Measurements from ENCODE around the gene RB1.
"Not testable (repeated sequence)": the region's sequence is repeated elsewhere in the genome, so short reads cannot be mapped to it uniquely, and the experiment has no call there.

Gene RB1

DNA sequence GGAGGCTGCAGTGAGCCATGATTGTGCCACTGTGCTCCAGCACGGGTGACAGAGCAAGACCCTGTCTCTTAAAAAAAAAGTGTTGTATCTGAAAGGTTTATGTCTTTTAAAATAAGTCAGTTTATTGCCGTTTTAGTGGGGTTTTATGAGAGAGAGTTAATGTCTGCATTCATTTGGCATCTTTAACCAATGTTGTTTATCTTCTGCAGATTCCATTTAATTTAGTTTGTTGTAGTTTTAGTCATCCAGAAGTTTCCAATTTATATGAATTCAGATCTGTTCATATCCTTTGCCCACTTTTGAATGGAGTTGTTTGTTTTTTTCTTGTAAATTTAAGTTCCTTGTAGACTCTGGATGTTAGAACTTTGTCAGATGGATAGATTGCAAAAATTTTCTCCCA, 146.1 kb downstream of the RB1 start:
- no peak for DNase-seq (ENCODE audit: low spot score)

DNA sequence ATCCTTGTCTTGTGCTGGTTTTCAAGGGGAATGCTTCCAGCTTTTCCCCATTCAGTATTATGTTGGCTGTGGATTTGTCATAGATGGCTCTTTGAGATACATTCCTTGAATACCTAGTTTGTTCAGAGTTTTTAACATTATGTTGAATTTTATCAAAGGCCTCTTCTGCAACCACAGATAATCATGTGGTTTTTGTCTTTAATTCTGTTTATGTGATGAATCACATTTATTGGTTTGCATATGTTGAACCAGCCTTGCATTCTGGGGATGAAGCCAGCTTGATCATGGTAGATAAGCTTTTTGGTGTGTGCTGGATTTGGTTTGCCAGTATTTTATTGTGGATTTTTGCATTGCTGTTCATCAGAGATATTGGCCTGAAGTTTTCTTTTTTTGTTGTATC, 147.6 kb downstream of the RB1 start:
- not testable (repeated sequence) for DNase-seq (ENCODE audit: low spot score)

DNA sequence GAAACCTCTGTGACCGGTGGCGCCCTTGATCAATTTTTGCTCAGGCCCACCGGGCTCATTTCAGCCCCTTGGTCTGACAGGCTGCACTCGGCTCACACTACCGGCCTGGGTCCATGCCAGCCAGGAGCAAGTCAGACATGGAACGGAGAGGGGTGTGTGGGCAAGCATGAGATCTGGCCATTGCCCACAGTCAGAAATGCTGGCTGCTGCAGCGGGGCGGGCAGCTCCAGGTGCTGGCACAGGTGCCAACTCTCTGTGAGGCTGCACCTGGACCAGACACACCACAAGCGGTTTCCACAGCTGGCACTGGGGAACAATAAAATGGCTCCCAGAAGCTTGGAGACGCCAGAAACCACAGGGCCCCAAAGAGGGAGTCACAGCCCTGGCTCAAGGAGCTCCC, 153.0 kb downstream of the RB1 start:
- no peak for DNase-seq (ENCODE audit: low spot score)

DNA sequence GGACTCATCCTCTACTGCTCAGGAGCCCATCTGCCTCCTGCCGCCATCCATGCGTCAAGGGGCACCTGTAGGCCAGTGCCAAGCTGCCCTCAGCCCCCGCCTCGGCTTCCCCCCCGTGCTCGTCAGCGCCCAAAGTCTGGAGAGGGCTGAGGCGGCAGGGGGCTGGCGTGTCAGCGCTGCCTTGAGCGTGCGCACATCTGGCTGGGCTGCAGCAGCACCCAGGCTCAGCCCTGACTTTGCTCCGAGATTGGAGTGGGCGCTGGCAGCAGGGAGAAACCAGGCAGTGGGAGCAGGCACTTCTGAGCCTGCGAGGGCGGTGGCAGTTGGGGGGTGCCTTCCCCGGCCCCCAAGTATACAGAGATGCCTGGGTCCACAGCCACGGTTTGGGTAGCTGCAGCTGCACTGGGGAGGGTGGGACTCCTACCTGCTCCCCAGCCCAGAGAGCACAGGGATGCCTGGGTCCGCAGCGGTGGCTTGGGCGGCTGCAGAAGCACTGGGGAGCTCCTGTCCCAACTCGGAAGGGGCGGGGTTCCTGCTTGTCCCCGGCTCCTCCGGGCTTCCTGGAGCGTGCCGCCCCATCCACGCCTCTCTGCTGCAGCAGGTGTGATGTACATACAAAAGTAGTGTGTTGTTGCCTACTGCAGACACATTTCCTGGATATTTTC, 154.2 kb downstream of the RB1 start:
- DNase-seq (ENCODE audit: low spot score), result no peak

DNA sequence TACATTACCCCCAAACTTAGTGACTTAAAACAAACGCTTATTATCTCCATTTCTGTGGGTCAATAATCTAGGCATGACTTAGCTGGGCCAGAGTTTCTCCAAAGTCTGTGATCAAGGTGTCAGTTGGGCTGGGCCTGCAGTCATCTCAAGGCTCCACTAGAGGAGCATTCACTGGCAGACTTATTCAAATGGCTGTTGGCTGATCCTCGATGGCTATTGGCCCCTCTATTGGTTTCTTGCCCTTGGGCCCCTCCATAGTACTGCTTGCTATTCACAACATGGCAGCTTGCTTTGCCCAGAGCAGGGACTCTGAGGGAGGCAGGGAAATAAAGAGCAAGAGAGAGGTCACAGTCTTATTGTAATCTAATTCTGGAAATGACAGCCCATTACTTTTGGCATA, 171.7 kb downstream of the RB1 start:
- DNase-seq (ENCODE audit: low spot score), result no peak

DNA sequence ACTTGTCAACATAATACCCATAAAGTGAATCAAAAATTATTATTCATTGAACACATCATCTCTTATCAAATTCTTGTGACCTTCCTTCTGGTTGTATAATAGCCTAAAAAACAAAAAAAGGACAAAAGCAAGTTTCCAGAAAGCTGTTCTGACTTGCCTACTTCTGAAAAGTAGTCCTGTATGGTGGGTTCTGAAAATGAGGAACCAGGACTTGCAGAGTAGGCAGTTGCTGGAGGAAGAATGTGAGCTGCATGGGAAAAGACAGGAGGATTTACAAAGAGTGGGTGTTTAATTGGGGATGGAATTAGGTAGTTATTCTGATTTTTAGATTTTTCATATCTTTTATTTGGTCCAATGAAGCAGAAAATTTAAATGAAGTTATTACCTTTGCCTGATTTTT, 172.7 kb downstream of the RB1 start:
- no peak for DNase-seq (ENCODE audit: low spot score)

DNA sequence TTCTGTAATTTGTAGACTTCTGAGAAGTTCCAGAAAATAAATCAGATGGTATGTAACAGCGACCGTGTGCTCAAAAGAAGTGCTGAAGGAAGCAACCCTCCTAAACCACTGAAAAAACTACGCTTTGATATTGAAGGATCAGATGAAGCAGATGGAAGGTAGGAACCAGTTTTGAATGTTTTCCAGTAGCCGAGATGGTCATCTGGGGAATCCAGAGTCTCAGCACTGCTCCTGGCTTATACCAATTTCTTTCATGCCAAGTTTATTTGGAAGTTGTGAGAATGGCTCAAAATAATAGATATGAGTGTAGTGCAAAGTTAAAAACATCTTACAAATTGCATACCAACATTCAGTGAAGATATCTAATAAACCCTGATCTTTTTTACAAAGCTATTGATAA, 173.1 kb downstream of the RB1 start:
- DNase-seq (ENCODE audit: low spot score), result no peak

DNA sequence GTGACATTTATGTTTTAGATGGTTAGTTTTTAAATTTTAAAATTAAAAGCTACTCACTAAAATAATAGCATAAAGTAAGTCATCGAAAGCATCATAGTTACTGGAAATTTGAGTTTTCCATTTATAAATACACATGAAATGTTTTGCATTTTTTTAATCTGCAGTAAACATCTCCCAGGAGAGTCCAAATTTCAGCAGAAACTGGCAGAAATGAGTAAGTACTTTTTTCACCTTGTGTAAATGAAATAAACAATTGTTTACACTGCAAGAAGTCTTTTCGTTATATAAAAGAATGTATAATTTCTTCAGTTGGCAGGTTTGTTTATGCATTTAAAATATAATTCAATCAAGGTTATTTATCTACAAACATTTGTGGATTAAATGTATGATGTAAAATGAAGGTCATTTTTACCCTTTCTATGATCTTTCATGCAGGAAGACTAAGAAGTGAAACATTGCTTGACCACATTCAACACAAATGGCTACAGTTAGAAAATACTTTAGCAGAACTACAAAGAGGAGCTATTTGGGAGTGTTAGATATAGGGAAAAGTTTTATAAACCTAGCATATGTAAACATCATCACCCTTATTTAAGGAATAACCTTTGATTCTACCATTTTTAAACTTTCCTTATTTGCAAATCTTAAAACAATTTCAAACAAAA, 173.8 kb downstream of the RB1 start:
- no peak for DNase-seq (ENCODE audit: low spot score)

DNA sequence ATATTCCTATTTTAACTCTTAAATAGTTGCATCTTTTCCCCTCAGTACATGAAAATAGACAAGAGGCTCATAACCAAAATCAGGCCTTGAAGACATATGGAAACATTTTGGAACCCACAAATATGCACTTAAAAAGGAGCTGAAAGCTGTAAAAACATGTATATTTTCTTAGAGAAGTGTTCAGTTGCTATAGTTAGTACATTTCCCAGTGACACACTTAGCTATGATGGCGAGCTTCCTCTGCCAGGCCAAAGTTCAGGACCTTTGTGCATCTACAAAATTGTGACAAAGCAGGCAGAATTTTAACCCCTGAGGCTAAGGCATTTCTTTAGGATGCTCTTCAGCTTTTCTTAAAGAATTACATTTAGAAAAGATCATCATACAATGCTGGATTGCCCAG, 174.8 kb downstream of the RB1 start:
- DNase-seq (ENCODE audit: low spot score), result no peak

DNA sequence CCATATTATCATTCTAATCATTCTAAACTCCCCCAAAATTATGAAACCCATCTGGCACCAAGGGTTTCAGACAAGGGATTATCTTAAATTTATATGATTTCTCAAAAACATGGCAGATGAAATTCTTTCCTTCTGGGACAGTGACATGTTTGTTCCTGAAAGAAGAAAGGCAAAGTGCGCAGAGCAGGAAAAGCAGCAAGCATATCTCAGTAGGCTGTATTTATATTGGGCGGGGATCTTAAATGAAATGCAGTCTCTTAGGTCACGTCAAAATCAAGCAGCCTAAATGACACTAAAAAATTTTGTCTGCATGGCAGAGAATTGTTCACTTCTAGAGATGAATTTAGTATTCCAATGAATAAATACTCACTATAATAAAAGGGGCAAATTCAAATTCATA, 180.0 kb downstream of the RB1 start:
- no peak for DNase-seq (ENCODE audit: low spot score)

DNA sequence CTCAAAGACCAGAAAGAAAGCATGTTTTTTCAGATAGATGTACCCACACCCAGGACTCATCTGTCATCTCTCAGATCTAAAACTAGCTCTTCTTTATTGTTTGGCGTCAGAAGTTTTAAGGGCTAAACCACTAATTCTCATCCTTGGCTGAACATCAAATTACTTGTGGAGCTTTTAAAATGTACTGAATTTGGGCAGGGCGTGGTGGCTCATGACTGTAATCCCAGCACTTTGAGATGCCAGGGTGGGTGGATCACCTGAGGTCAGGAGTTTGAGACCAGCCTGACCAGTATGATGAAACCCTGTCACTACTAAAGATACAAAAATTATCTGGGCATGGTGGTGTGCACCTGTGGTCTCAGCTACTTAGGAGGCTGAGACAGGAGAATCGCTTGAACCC, 181.9 kb downstream of the RB1 start:
- DNase-seq (ENCODE audit: low spot score), result no peak

DNA sequence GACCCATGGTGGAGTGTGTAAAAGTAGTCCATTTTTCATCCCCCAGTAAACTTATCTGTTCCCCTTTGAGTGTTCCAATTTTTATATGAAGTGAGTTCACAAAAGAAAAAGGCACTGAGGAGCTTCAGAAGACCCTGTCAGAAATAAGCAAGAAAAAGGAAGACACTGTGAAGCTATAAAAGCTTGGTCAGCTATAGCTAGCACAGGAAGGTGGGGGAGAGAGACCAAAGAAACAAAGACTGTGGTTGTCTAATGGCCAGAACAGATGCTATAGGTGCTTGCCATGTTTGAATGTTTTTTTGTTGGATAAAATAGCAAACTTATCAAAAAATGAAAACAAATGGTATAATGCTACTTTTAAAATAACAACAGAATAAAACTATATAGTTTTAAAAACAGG, 182.8 kb downstream of the RB1 start:
- no peak for DNase-seq (ENCODE audit: low spot score)

DNA sequence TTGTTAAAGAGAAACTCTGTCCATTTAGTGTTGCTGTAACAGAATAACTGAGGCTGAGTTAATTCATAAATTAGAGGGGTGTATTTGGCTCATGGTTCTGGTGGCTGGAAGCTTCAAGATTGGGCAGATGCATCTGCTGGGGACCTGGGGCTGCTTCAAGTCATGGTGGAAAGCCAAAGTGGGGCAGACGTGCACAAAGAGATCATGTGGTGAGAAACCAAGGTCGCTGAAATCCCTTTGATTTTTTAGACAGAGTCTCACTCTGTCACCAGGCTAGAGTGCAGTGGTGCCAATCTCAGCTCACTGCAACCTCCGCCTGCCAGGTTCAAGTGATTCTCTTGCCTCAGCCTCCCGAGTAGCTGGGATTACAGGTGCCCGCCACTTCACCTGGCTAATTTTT, 183.3 kb downstream of the RB1 start:
- no peak for DNase-seq (ENCODE audit: low spot score)

DNA sequence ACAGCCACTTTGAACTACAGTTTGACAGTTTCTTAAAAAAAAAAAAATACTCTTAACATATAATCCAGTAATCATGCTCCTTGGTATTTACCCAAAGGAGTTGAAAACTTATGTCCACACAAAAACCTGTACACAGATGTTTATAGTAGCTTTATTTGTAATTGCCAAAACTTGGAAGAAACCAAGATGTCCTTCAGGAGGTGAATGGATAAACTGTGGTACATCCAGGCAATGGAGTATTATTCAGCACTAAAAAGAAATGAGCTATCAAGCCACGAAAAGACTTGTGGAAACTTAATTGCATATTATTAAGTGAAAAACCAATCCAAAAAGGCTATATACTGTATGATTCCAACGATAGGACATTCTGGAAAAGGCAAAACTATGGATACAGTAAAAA, 184.4 kb downstream of the RB1 start:
- DNase-seq (ENCODE audit: low spot score), result no peak

DNA sequence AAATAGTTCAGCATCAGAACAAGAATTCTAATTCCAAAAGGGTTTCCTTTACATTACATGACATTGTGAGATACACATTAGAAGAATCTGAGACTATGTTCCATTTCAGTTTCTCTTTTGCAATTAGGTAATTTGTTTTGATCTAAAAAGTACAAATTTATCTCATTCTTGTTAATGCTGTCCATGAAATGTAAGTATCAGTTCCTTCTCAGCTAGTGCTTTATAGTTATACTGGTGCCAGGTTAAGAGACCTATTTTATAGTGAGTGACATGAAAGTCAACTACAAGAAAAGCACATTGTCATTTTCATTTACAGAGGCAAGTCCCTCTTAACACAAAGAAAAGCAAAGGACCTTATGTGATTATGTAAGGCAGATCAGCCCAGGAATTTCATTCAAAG, 185.4 kb downstream of the RB1 start:
- no peak for DNase-seq (ENCODE audit: low spot score)

DNA sequence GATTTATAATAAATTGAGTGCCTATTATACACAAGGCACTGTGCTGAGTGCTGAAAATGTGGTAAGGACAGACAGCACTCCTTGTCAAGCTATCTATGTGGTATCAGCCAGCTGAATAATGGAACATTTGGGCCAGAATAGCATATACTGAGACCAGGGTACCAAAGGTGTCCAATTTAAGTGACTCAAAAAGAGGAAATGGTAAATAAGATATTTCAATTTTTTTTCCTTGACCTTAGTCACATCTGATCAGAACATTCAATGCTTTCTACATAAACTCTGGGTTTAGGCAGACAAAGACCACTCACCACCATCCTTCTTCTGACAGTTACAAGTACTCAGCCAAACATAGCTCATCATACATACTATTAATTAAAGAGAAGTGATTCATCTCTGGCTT, 186.1 kb downstream of the RB1 start:
- DNase-seq (ENCODE audit: low spot score), result no peak

DNA sequence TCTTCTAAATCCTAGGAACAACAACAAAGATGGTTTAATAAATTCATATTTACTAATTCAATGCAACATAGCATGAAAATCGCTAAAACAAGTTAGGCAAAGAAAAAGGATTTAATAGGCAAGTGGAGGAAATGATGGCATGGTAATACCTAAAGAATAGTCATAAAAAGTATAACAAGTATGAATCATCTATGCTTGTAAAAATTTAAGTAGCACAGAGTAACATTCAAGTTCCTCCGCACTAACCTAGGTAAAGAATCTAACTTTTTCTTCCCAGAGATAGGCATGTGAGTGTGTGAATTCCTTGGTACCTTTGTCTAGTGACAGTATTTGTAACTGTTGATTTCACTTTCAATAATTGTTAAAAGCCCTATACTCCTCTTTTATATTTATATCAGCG, 186.7 kb downstream of the RB1 start:
- no peak for DNase-seq (ENCODE audit: low spot score)

DNA sequence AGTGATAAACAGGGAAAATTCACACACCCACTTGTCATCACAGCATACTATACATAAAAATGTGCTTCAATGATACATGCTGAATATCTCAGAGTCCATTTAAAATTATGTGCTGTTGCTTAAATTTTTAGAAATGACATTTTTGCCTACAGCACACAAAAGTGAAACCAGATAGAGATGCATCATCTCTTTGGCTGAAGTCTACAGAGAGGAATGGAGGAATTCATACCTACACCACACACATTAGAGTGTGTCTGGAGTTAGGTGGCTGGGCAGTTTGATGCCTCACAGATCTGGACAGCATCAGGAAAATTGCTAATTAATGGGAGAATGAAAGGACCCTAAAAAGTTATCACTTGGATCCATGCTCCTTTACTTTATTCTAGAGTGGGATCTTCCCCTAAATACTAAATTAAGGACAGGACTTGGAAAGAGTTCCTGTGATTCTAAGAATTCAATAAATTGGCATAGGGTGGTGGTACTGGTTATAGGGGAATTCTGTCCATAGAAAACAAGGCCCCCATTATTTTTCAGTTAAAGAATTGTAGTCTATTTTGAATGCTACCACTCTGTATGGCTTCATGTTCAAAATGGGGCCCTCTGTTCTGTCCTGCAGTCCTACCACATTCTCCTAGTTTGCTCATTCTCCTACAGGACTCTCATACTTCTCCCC, 188.0 kb downstream of the RB1 start:
- DNase-seq (ENCODE audit: low spot score), result no peak

DNA sequence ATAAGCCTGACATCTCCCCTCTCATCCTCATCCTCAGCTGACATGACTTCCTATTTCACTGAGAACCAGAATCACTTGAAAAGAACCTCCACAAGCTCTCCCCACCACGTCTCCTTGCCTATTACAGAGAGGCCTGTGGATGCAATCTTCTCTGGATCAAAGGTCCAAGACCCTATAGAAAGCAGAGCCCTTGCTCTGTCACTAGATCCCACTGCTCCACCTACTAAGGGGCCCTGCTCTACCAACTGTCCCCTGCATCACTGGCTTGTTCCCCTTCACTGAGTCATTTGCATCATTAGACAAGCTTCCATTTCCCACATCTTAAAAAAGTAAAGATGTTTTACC, 188.5 kb downstream of the RB1 start:
- no peak for DNase-seq (ENCODE audit: low spot score)

DNA sequence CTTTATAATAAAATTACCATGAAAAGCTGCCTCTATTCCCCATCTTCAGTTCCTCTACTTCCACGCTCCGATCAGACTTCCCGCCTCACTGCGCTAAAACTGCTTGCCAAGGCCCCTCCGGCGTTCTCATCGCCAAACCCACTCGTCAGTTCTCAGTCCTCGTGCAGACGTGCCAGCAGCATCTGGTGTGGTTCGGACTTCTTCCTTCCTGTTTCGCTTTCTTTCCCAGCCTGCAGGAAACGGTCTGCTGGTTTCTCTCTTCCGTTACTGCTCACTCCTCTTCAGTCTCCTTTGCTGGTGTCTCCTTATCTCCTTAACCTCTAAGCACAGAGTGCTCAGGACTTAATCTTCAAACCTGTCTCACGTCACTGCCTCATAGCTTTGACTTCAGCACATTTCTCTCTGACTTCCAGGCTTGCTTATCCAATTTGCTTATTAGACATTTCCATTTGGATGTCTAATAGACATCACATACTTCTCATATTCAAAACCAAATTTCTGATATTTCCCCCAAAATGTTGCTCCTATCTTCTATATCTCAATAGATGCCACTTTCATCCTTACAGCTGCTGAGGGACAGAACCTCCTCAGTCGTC, 189.0 kb downstream of the RB1 start:
- DNase-seq (ENCODE audit: low spot score), result no peak

DNA sequence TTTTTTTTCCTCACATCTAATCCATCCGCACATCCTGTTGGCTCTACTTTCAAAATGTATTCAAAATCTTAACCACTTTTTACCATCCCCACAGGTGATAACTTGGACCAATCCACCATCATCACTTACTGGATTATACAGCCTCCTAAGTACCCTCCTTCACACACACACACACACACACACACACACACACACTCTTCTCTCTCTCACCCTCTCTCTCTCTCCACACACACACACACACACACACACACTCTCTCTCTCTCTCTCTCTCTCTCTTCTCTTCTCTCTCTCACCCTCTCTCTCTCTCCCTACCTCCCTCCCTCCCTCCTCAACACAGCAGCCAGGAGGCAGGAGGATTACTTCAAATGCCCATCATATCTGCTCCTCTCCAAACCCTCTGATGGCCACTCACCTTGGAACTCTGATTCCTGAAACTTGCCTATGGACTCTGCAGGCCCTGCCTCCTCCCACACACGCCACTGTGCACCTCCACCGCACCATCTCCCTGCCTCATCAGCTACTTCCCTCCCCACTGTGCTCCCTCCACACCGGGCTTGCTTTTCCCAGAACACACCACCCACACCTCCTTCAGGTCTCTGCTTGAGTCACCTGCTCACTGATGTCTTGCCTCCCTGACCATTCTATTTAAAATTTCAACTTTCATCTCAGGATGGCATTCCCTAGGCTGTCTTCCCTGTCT, 189.7 kb downstream of the RB1 start:
- DNase-seq (ENCODE audit: low spot score), result no peak

DNA sequence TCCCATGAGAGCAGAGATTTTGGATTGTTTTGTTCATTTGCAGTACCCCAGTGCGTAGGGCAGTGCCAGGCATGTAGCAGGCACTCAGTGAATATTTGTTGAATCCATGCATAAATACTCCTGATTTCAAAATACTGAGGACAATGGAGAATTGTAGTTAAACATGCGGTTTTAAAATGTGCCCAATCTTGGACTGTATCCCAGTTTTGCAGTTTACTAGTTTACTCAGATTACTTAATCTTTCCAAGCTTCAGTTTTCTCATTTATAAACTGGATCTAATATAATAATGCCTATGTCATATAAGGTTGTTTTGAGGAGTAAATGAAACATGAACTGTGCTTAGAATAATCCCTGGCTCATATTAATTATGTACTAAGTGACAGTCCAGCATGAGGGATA, 190.3 kb downstream of the RB1 start:
- DNase-seq (ENCODE audit: low spot score), result no peak

DNA sequence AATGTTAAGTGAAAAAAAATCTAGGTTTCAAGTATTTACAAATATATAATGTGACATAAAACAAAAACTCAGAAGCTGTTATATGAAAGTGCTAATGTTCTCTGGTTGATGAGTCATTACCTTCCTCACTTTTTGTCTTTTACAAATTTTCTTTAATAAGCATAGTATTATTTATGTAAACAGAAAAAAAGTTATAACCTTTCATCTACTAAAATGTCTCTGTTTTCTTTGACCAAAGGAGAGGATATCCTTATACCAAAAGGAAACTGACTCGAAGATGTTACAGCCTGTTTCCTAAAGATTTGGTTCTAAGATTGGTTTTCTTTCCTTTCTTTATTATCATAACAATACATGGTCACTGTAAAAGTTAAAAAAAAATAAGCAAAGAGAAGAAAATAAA, 191.3 kb downstream of the RB1 start:
- no peak for DNase-seq (ENCODE audit: low spot score)
